Esophagus muscularis mucosa (tissue), 4 donors: ENCODE measurements around the gene PLEKHA5.

Experiments
- CTCF ChIP-seq, 3 experiments: fragments of 200-600 bp in 2 of 3; fragments of 450-650 bp in 1 of 3; sonication (generic) in 2 of 3; IDR thresholded peaks; one replicate each; pipeline ENCODE4 v1.5.1; 2017 to 2019; ENCODE audit warnings: antibody characterized with exemption in 3 of 3, mild to moderate bottlenecking in 2 of 3, moderate library complexity in 1 of 3
- EP300 ChIP-seq: sonication (generic); formaldehyde crosslinking; IDR thresholded peaks from one replicate; pipeline ENCODE4 v1.6.1; 2017; ENCODE audit warnings: antibody characterized with exemption
- POLR2A ChIP-seq: fragments of 450-650 bp; IDR thresholded peaks from one replicate; pipeline ENCODE4 v1.6.1; 2017; ENCODE audit warnings: antibody characterized with exemption, moderate library complexity, mild to moderate bottlenecking, low read depth
- POLR2AphosphoS5 ChIP-seq, 2 donors: sonication (generic); formaldehyde crosslinking; IDR thresholded peaks; one replicate each; pipeline ENCODE4 v1.6.1; 2017; ENCODE audit warnings: antibody characterized with exemption in 2 of 2

GRCh38 chr12:19245106-19245505 is 115.6 kb downstream of the PLEKHA5 start:
- no peak for TF ChIP-seq CTCF (IDR thresholded peaks at IDR 0.05)
- no peak for TF ChIP-seq POLR2A
- TF ChIP-seq EP300, result no peak
- no peak for TF ChIP-seq POLR2AphosphoS5 (IDR thresholded peaks at IDR 0.05)
